Choroid plexus epithelial cell (primary cell): ENCODE data around the gene FAM114A1.
"Not testable (repeated sequence)": the region's sequence is repeated elsewhere in the genome, so short reads cannot be mapped to it uniquely, and the experiment has no call there.

Experiments
- DNase-seq: peaks from one replicate; pipeline ENCODE4 v3.0.0-alpha.2; 2010; ENCODE audit warnings: low read depth
- H3K4me3 ChIP-seq: 2 replicates; pipeline ENCODE4 v1.5.1; 2011; ENCODE audit warnings: low read depth, mild to moderate bottlenecking, control low read depth, low read length, moderate library complexity
- TF ChIP-seq, protein P1 (sequence below): conservative IDR thresholded peaks from 2 replicates; pipeline ENCODE4 v1.5.1; 2011; ENCODE audit warnings: low read depth, mild to moderate bottlenecking, control low read depth, inconsistent platforms, low read length, moderate library complexity

Gene FAM114A1

DNA sequence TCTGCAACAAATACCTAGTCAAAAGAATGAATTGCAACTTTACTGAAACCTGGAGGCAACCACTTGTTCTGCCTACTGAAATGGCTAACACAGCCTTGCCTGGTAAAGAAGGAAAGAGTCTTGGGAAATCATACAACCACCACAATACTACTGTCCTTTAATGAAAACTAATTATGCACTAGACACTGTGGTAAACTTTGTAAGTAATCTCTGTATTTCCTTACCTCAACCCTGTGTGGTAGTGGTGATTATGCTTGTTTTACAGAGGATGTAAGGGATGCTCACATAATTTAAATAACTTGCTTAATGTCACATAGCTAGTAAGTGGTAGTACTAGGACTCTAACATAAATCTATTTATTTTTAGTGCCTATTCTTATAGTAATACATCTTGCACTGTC lies 119.9 kb downstream of the FAM114A1 start:
- no peak for DNase-seq
- no peak overlapping the region for H3K4me3 ChIP-seq
- TF ChIP-seq, protein P1, sequence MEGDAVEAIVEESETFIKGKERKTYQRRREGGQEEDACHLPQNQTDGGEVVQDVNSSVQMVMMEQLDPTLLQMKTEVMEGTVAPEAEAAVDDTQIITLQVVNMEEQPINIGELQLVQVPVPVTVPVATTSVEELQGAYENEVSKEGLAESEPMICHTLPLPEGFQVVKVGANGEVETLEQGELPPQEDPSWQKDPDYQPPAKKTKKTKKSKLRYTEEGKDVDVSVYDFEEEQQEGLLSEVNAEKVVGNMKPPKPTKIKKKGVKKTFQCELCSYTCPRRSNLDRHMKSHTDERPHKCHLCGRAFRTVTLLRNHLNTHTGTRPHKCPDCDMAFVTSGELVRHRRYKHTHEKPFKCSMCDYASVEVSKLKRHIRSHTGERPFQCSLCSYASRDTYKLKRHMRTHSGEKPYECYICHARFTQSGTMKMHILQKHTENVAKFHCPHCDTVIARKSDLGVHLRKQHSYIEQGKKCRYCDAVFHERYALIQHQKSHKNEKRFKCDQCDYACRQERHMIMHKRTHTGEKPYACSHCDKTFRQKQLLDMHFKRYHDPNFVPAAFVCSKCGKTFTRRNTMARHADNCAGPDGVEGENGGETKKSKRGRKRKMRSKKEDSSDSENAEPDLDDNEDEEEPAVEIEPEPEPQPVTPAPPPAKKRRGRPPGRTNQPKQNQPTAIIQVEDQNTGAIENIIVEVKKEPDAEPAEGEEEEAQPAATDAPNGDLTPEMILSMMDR, result no peak

DNA sequence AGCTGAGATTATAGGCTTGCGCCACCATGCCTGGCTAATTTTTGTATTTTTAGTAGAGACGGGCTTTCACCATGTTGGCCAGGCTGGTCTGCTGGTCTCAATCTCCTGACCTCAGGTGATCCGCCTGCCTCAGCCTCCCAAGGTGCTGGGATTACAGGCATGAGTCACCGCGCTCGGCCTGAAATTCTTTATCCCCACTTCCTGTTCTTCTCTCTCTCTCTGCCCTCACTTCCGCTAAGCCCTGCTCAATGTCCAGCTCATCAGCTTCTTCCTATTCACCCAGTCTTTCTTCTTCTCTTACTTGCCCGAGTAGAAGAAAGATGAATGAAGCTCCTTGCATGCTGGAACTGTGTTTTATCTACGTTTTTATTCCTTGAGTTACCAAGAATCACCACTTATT lies 120.7 kb downstream of the FAM114A1 start:
- H3K4me3 ChIP-seq, result not testable (repeated sequence)
- DNase-seq, result peak; percentile 62

DNA sequence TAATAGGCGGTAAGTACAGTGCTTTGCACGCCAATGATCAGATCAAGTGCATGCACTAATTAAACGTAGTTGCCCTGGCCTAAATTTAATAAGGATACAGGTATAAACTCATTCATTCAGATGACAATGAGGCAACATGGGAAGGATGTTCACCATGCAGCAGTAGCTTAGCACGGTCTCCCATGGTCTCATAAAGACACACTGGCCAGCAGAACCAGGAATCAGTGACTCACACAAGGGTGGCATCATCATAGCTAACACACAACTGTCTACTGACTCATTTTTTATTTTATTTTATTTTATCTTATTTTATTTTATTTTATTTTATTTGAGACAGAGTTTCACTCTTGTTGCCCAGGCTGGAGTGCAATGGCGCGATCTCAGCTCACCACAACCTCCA lies 121.9 kb downstream of the FAM114A1 start:
- no peak overlapping the region for H3K4me3 ChIP-seq
- DNase-seq, result no peak
- TF ChIP-seq, protein P1, result no peak

DNA sequence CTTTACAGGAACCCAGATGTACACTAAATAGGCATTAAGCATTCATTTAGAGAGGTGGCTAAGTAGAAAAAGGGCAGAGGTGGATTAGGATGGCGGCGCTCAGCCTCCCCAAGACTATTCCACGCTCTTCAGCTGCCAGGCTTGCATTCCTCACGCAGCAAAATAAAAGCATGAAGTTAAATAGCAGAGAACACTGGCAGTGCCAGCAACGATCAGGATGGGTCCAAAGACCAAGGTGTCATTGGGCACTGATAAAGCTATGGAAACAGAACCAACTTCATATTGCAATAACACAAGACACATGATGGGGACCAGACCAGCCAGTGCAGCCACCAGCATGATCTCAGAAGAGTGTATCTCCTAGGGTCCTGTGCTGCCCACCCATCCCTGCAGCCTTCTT lies 122.6 kb downstream of the FAM114A1 start:
- no peak for DNase-seq
- TF ChIP-seq, protein P1, result no peak
- no peak overlapping the region for H3K4me3 ChIP-seq

DNA sequence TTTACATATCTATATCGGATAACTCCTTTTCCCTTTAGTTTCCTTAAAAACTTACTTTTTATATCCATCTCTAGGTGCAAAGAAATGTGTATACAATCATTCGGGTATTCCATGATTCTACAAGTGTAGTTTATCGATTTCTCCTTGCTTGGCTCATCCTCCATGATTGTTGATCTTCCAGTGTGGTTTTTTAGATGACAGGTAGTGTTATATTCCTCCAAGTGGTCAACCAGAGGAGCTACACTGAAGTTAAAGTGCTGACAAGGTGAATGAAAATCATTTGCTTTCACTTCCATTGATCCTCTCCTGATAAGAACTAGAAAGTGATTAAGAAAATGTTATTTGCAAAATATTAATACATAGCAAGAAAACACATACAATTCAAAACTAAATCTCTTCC lies 126.1 kb downstream of the FAM114A1 start:
- TF ChIP-seq, protein P1, result peak; percentile 28
- DNase-seq, result peak; percentile 30

DNA sequence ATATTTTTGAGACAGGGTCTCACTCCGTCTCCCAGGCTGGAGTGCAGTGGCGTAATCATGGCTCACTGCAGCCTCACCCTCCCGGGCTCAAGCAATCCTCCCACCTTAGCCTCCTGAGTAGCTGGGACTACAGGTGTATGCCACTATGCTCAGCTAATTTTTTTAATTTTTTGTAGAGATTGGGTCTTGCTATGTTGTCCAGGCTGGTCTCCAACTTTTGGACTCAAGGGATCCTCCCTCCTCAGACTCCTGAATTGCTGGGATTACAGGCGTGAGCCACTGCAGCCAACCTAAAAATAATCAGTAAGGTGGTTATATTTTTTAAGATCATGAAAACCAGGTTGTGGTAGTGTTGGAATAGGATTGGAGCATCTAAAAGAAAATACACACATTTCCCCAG lies 126.5 kb downstream of the FAM114A1 start:
- DNase-seq, result no peak
- no peak overlapping the region for H3K4me3 ChIP-seq
- TF ChIP-seq, protein P1, result no peak

More for the DNA sequence above, 126.1 kb downstream of the FAM114A1 start:
- no peak overlapping the region for H3K4me3 ChIP-seq
